OCI-M2 (cell line): Measurements from ENCODE around the gene UPP2.

Experiments used
- DNase-seq: peaks from one replicate; lab custom pipeline; 2025; ENCODE audit not compliant: unreplicated experiment; lab: John Stamatoyannopoulos, UW

UPP2 gene

GRCh38 chr2:158101384-158101926, at the start of gene UPP2:
UPP2 (plus strand) TSS chr2:158101876; CDS start chr2:158102064, 188 bp downstream.
- DNase-seq = no peak

- DNase-seq = no peak
Observed at GRCh38 chr2:158052761-158053160, 48.9 kb upstream of the UPP2 start.

- DNase-seq = no peak
Observed at GRCh38 chr2:158056875-158057274, 44.8 kb upstream of the UPP2 start.

- DNase-seq = no peak
Observed at GRCh38 chr2:158060160-158060834, 41.4 kb upstream of the UPP2 start.

GRCh38 chr2:158060835-158061435, 40.7 kb upstream of the UPP2 start:
- DNase-seq = no peak

- no peak for DNase-seq
Observed at GRCh38 chr2:158061763-158062162, 39.9 kb upstream of the UPP2 start.

DNA sequence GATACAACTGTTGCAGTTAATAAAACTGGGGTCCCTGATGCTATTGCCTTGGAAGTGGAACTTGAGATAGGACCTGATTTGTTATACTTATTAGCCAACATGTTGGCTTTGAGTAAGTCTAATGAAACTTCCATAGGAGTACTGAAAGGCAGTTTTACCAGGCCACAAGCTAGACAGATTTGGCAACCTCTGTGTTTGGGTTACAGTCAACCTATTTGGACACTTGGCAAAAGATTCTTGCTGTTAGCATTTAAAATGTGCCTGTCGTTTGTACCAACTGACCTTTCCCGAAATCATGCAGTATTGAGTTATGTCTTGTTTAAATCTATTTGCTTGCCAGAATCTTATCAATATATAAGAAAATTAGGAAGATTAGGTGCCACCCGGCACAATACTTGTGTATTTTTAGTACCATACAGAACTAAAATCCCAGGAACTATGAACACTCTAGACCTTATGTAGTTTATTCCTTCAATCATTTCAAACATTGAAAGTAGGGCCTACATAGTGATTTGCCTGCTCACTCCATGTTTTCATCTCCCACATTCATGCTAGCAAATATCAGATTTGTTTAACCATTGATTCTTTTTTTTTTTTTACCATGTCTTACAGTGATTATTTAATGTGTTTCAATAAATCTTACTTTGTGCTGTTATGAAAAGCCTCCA, 35.5 kb upstream of the UPP2 start:
- no peak for DNase-seq

- DNase-seq = no peak
Observed at GRCh38 chr2:158071018-158071417, 30.7 kb upstream of the UPP2 start.

GRCh38 chr2:158072361-158072760, 29.3 kb upstream of the UPP2 start:
- no peak for DNase-seq

- no peak for DNase-seq
Observed at GRCh38 chr2:158079672-158080071, 22.0 kb upstream of the UPP2 start.

GRCh38 chr2:158088093-158088492, 13.6 kb upstream of the UPP2 start:
- no peak for DNase-seq

- no peak for DNase-seq
Observed at GRCh38 chr2:158089322-158089721, 12.4 kb upstream of the UPP2 start.

DNA sequence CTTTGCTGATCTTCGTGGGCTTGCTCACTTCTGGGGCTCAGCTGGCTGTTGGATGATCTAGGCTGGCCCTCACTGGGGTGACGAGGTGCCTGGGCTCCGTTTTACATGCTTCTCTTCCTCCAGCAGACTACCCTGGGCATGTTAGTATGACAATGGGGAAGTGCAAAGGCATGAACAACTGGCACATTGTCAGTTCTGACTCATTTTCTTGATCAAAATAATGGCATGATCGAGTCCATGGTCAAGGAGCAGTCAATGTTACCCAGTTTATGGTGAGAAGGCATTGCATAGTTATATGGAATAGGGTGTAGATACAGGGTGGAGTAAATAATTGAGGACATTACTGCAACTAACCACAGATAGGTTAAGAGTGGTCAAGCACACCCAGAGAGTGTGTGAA, 10.0 kb upstream of the UPP2 start:
- DNase-seq = no peak

DNA sequence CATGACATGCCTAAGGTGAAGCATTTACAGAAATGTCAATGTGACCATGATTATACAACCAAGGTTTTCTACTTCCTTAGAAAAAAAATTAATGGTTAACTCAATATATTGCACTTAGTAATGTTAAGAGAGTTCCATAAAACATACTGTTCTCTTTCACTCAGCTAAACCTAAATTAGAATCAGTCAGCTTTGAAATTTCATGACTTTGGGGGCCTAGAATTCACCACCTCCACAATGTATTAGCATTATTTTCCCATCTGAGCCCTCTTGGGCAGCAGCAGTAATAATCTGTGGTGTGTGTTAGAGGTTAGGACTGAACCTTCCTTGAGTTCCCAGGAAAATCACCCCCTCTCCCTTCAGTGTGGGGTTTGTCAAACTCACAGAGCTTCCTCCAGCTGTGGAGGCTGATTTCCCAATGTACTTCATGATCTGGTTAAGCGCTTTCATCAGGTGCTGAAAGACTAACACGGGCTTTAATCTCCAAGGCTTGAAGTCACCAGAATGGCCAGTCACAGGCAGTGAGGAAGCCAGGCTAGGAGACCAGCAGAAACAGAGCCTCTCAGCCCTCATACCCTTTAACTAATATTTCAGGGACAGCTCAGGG, 7.1 kb upstream of the UPP2 start:
- no peak for DNase-seq

- no peak for DNase-seq
Observed at GRCh38 chr2:158095269-158095668, 6.4 kb upstream of the UPP2 start.

DNA sequence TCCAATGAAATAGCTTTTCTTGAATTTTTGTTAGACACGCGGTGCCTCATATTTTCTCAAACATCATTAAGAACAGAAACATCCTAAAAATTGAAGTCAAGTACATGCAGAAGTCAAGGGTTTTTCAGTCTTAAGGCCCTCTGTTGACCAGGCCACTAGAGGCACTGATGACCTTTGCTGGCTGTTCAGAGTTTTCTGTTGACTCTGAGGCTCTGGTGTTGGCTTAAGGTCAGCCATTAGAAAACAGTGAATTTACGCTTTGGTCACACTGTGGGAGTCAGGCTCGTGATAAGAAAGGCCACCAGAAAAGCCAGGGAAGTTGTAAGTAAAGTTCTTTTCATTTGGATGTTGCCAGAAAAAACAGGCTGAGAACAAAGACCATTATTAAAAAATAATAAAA, 5.8 kb upstream of the UPP2 start:
- DNase-seq = no peak

- no peak for DNase-seq
Observed at GRCh38 chr2:158097481-158097880, 4.2 kb upstream of the UPP2 start.

- DNase-seq = no peak
Observed at GRCh38 chr2:158098178-158098577, 3.5 kb upstream of the UPP2 start.

DNA sequence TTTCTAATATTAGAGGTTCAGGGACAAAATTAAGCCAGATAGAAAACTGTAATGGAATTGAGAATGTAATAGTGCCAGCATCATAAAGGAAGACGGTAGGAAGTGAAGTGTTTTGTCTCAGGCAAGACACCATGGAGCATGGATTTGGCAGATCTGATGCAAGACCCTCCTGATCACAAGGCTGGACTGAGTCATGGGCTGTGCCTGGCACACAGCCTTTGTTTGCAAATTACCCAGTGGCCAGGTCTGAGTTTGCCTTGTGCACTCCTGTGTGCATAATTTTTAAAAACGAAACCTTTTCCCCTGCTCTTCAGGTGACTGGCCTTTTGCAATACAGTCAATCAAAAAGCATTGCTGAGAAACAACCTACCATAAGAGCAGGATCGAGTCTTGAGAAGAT, 2.0 kb upstream of the UPP2 start:
- DNase-seq = no peak

GRCh38 chr2:158100411-158100810, 1.3 kb upstream of the UPP2 start:
- DNase-seq = no peak

- no peak for DNase-seq
Observed at GRCh38 chr2:158102446-158102845, 770 bp downstream of the UPP2 start.
